ENCODE measurements around the gene MICALL2. TPM values are rescaled to one million over a fixed set of nuclear protein-coding genes. Genes with fewer than 3 reads are reported as not detected.

Gene MICALL2
- polyA plus RNA-seq, 2 of the 4 experiments (the other 2 are of a cell fraction): 6.1 to 20.6 TPM

DNA sequence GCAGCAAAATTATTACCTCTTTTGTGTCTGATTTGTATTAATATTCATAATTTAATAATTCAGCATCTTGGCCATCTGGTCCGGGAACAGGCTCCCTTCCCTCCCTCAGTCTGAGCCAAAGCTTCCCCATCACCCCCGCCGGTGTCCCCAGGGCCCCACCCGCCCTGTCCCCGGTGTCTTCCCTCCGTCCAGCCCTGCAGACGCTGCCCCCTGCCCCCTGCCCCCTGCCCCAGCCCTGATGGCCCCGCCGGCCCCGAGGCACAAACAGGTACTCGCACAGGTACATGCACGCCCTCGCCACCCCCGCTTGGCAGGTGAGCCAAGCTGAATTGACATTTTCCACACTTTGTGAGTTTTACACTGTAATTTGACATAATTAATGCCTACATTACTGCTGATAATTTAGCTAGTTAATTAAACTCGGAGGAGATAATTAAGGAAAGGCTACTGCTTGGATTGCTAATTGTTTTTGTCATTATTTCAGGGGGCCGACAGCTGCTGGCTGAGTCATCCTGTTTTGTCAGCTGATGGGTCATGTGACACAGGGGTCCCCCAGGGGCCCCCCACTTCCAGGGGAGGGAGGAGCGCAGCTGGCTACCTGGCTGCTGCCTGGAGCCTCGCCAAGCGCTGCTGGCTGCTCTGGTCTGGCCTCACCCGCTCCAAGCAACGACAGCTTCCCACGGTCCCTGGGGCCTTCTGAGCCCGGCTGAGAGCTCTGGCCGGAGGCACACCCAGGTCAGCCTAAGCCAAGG, 36.6 kb downstream of the MICALL2 start:
- WGBS (ENCODE audit: missing lambda C conversion rate): 60% methylated on average over 11 of the region's 24 CpGs
- POLR2A ChIA-PET: interaction anchor here (0.6 kb wide), 1 partner anchor 144 kb away, joined by 3 read pairs; no protein-coding TSS in a partner anchor
- DNase-seq (ENCODE audit: low read depth in 1 of 2, low spot score in 1 of 2) (no peak), ATAC-seq (no peak), FAIRE-seq (no peak)
- no peaks in the 10 kb centered on the region for H3K9me3 ChIP-seq
- TF ChIP-seq, protein P1, sequence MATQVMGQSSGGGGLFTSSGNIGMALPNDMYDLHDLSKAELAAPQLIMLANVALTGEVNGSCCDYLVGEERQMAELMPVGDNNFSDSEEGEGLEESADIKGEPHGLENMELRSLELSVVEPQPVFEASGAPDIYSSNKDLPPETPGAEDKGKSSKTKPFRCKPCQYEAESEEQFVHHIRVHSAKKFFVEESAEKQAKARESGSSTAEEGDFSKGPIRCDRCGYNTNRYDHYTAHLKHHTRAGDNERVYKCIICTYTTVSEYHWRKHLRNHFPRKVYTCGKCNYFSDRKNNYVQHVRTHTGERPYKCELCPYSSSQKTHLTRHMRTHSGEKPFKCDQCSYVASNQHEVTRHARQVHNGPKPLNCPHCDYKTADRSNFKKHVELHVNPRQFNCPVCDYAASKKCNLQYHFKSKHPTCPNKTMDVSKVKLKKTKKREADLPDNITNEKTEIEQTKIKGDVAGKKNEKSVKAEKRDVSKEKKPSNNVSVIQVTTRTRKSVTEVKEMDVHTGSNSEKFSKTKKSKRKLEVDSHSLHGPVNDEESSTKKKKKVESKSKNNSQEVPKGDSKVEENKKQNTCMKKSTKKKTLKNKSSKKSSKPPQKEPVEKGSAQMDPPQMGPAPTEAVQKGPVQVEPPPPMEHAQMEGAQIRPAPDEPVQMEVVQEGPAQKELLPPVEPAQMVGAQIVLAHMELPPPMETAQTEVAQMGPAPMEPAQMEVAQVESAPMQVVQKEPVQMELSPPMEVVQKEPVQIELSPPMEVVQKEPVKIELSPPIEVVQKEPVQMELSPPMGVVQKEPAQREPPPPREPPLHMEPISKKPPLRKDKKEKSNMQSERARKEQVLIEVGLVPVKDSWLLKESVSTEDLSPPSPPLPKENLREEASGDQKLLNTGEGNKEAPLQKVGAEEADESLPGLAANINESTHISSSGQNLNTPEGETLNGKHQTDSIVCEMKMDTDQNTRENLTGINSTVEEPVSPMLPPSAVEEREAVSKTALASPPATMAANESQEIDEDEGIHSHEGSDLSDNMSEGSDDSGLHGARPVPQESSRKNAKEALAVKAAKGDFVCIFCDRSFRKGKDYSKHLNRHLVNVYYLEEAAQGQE (IDR thresholded peaks at IDR 0.05): no peak
- TF ChIP-seq FOXS1 (CRISPR knock-in tag; IDR thresholded peaks at IDR 0.05) (no peak), NFE2L2 (conservative IDR thresholded peaks at IDR 0.05; ENCODE audit: low read length) (no peak), KDM1A (IDR thresholded peaks at IDR 0.05; ENCODE audit: low read depth) (0 out of 2 replicates have a peak, but pooled peaks have one; percentile 29), PHF8 (IDR thresholded peaks at IDR 0.05; ENCODE audit: borderline replicate concordance, low read depth) (no peak), CEBPB (IDR thresholded peaks at IDR 0.05) (no peak), ZSCAN20 (CRISPR knock-in tag; IDR thresholded peaks at IDR 0.05) (no peak), SREBF2 (IDR thresholded peaks at IDR 0.05) (no peak), ESRRA (IDR thresholded peaks at IDR 0.05; ENCODE audit: borderline replicate concordance, low read length) (no peak)
- TF ChIP-seq, protein P2, sequence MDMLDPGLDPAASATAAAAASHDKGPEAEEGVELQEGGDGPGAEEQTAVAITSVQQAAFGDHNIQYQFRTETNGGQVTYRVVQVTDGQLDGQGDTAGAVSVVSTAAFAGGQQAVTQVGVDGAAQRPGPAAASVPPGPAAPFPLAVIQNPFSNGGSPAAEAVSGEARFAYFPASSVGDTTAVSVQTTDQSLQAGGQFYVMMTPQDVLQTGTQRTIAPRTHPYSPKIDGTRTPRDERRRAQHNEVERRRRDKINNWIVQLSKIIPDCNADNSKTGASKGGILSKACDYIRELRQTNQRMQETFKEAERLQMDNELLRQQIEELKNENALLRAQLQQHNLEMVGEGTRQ (IDR thresholded peaks at IDR 0.05): peak; percentile 63
- TF ChIP-seq, protein P3, sequence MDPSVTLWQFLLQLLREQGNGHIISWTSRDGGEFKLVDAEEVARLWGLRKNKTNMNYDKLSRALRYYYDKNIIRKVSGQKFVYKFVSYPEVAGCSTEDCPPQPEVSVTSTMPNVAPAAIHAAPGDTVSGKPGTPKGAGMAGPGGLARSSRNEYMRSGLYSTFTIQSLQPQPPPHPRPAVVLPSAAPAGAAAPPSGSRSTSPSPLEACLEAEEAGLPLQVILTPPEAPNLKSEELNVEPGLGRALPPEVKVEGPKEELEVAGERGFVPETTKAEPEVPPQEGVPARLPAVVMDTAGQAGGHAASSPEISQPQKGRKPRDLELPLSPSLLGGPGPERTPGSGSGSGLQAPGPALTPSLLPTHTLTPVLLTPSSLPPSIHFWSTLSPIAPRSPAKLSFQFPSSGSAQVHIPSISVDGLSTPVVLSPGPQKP (IDR thresholded peaks at IDR 0.05; ENCODE audit: low read depth, low read length): no peak
- no peak overlapping the region for H3K4me3 ChIP-seq
- H3K4me2 ChIP-seq: no peak overlapping the region
- no peaks in the 10 kb centered on the region for H3K4me1 ChIP-seq
- CTCF ChIA-PET: interaction anchor here (0.7 to 2.1 kb wide), 6 partner anchors 9 to 228 kb away, joined by 3 to 20 read pairs (median 4); no protein-coding TSS in a partner anchor
- H3K27ac ChIP-seq: no peak overlapping the region

DNA sequence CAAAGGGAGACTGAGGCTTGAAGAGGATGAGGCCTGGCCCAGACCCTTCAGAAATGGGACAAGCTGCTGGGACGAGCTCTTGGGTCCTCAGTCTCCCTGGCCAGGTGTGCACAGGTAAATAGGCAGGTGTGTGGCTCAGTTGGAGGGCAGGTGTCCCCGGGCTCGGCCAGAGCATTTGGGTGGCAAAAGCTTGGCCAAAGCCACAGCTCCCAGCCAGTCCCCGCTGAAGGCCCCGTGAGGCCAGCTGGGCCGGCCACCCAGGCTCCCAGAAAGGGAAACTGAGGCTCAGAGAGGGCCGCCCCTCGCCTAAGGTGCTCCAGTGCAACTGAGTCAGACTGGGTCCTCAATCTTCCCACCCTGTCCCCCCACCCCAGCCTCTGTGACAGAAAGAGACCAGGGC, 37.3 kb downstream of the MICALL2 start:
- ChIA-PET CTCF (interaction anchor here (0.7 to 2.1 kb wide), 6 partner anchors 10 to 429 kb away, joined by 3 to 20 read pairs (median 4); no protein-coding TSS in a partner anchor), POLR2A (interaction anchor here (0.6 kb wide), 1 partner anchor 145 kb away, joined by 3 read pairs; no protein-coding TSS in a partner anchor)
- 41% methylated on average over 5 of the region's 8 CpGs for WGBS (ENCODE audit: missing lambda C conversion rate)
- Histone ChIP-seq H3K4me3 (no peak overlapping the region), H3K27ac (no peak overlapping the region), H3K4me1 (no peaks in the 10 kb centered on the region), H3K4me2 (no peak overlapping the region), H3K9me3 (no peaks in the 10 kb centered on the region)
- TF ChIP-seq RARB (CRISPR knock-in tag; IDR thresholded peaks at IDR 0.05): no peak
- no peak for TF ChIP-seq EHMT2 (IDR thresholded peaks at IDR 0.05; ENCODE audit: low read depth)
- no peak for TF ChIP-seq NR3C1 (IDR thresholded peaks at IDR 0.05)
- TF ChIP-seq JUNB (IDR thresholded peaks at IDR 0.05): no peak
- TF ChIP-seq POLR2AphosphoS2 (conservative IDR thresholded peaks at IDR 0.05; ENCODE audit: low read length): no peak
- TF ChIP-seq NPAS2 (CRISPR knock-in tag; IDR thresholded peaks at IDR 0.05; ENCODE audit: borderline replicate concordance): no peak
- TF ChIP-seq, protein P1 (IDR thresholded peaks at IDR 0.05): no peak
- TF ChIP-seq ZSCAN20 (CRISPR knock-in tag; IDR thresholded peaks at IDR 0.05): no peak
- TF ChIP-seq TP53 (CRISPR knock-in tag; IDR thresholded peaks at IDR 0.05): no peak
- TF ChIP-seq, protein P4, sequence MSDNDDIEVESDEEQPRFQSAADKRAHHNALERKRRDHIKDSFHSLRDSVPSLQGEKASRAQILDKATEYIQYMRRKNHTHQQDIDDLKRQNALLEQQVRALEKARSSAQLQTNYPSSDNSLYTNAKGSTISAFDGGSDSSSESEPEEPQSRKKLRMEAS (IDR thresholded peaks at IDR 0.05): no peak
- TF ChIP-seq RFX5 (IDR thresholded peaks at IDR 0.05): no peak
- no peak for TF ChIP-seq FOSL2 (IDR thresholded peaks at IDR 0.05)
- TF ChIP-seq FOSL2 (CRISPR knock-in tag; IDR thresholded peaks at IDR 0.05): no peak
- no peak for TF ChIP-seq EP300 (IDR thresholded peaks at IDR 0.05)
- DNase-seq (ENCODE audit: low read depth in 1 of 2, low spot score in 1 of 2): no peak
- FAIRE-seq: no peak
- ATAC-seq: no peak

All from A549 (cell line).